AG04449 (cell line): Measurements from ENCODE around the gene CLEC6A.
"Not testable (repeated sequence)": the region's sequence is repeated elsewhere in the genome, so short reads cannot be mapped to it uniquely, and the experiment has no call there.

ENCODE experiments used
- CTCF ChIA-PET: fragments of 350-600 bp; formaldehyde crosslinking; extraction: SDS; loops from one replicate; lab custom pipeline; 2021; ENCODE audit warnings: antibody characterized with exemption; lab: Yijun Ruan, JAX
- POLR2A ChIA-PET: fragments of 400-600, 350-600 bp; formaldehyde crosslinking; extraction: SDS; loops from one replicate; lab custom pipeline; 2020; ENCODE audit warnings: antibody characterized with exemption, inconsistent platforms; lab: Yijun Ruan, JAX
- DNase-seq: peaks from one replicate; pipeline ENCODE4 v3.0.0-alpha.2; 2010; ENCODE audit warnings: low read depth, low spot score
- H3K4me3 ChIP-seq: 2 replicates; pipeline ENCODE4 v1.5.1; 2011; ENCODE audit warnings: low read depth, mild to moderate bottlenecking, control low read depth, low read length
- CTCF ChIP-seq: IDR thresholded peaks from one replicate; pipeline ENCODE4 v1.5.1; 2011; ENCODE audit warnings: mild to moderate bottlenecking, moderate library complexity, low read length, control low read depth, inconsistent platforms; ENCODE audit not compliant: insufficient read depth; ENCODE audit errors: missing control alignments

CLEC6A gene

DNA sequence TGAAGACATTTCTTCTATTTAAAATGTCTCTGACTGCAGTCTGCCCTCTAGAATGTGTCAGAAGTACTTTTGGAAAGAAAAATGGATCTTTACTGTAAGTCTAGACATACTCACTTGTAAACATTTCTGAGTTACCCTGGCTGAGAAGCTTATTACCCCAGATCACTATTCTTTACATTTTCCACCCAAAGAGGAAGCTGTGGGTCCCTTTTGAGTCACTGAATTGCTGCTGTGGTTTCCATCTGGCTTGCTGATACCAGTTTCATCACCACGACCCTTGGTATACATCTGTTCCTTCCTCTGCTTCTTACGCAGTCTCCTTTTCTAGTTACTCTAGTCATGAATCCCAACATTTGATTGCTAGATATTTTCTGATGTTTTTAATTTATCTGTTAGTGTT lies 37.3 kb downstream of the CLEC6A start:
- no peak for TF ChIP-seq CTCF
- CTCF ChIA-PET: interaction anchor here (0.9 kb wide), 1 partner anchor 51 kb away, joined by 4 read pairs; no protein-coding TSS in a partner anchor
- DNase-seq: no peak
- POLR2A ChIA-PET: no interaction called here
- no peak overlapping the region for H3K4me3 ChIP-seq

DNA sequence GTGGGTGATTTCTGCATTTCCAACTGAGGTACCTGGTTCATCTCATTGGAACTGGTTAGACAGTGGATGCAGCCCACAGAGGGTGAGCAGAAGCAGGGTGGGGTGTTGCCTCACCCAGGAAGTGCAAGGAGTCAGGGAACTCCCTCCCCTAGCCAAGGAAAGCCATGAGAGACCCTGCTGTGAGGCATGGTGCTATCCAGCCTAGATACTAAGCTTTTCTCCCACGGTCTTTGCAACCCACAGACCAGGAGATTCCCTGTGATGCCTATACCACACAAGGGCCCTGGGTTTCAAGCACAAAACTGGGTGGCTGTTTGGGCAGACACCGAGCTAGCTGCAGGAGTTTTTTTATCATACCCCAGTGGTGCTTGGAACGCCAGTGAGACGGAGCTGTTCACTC lies 39.9 kb downstream of the CLEC6A start:
- H3K4me3 ChIP-seq, DNase-seq, POLR2A ChIA-PET, CTCF ChIA-PET: not testable (repeated sequence)

GRCh38 chr12:8496074-8496473 lies 40.3 kb downstream of the CLEC6A start:
- POLR2A ChIA-PET, CTCF ChIA-PET, DNase-seq, H3K4me3 ChIP-seq: not testable (repeated sequence)

- CTCF ChIA-PET: no interaction called here
- TF ChIP-seq CTCF: no peak
- H3K4me3 ChIP-seq: no peak overlapping the region
- no peak for DNase-seq
- POLR2A ChIA-PET: no interaction called here
Measured at GRCh38 chr12:8499616-8500015, 43.9 kb downstream of the CLEC6A start.

DNA sequence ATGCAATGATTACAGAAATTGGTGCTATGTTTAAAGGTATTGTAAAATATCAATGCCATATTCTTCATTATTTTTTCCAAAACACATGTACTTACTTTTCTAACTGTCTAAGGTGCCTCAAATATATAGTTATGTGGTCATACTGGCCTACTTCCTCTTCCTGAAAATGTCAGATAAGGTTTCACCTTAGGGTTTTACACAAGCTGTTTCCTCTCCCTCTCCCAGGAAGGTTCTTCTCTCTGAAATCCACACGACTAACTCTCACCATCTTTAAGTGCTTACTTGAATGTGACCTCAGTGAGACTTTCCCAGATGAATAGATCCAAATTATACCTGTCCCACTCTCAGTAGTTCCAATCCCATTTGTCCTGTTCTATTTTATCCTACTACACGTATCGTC lies 46.0 kb downstream of the CLEC6A start:
- no peak for DNase-seq
- no peak overlapping the region for H3K4me3 ChIP-seq
- ChIA-PET POLR2A (no interaction called here), CTCF (no interaction called here)
- TF ChIP-seq CTCF: no peak

DNA sequence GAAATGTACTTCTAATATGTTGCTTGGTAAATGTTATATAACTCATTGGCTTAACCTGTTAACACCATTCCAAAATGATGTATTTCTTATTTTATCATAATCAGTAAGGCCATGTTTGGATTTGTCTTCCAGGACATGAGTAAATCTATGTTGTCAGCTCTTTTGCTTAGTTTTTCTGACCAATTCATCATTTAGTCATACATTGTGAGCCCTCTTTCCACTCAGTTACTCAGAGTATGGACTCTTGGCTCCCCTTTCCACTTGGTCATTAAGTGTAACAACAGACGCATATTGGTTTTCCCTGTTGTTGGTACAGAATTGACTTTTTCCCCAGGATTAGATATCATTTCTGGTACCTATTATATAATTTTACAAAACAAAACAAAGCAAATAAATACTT lies 48.6 kb downstream of the CLEC6A start:
- no peak for DNase-seq
- no peak overlapping the region for H3K4me3 ChIP-seq
- ChIA-PET POLR2A (no interaction called here), CTCF (no interaction called here)
- no peak for TF ChIP-seq CTCF

GRCh38 chr12:8507596-8507995 lies 51.8 kb downstream of the CLEC6A start:
- DNase-seq: no peak
- POLR2A ChIA-PET: no interaction called here
- no peak overlapping the region for H3K4me3 ChIP-seq
- CTCF ChIA-PET: no interaction called here
- no peak for TF ChIP-seq CTCF

DNA sequence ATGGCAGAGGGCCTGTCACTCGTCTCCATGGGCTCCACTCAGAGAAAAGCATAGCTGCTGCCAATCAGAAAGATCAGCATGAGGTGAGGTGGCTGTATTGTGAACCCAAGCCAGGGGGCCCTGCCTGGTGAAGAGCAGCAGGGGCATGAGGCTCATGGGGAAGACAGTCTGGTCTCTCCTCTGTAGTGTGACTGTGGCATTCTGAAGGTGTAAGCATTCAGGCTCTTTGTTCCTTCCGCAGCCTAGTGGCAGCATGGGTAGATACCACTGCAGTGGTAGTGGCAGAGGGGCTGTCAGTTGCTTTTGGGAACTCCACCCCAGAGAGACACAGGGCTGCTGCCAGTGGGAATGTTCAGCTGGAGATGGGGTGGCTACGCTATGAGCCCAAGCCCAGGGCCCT lies 52.5 kb downstream of the CLEC6A start:
- TF ChIP-seq CTCF: no peak
- H3K4me3 ChIP-seq: no peak overlapping the region
- POLR2A ChIA-PET: no interaction called here
- CTCF ChIA-PET: no interaction called here
- DNase-seq: no peak
